Endothelial cell of hepatic sinusoid (primary cell): ENCODE measurements around the gene SLC1A2.

Source experiments
- in situ Hi-C: cut with HindIII; loops from 2 replicates; pipeline ENCODE4 v1.10.0; 2017; ENCODE audit warnings: low sequenced_read_pairs

SLC1A2 gene

DNA sequence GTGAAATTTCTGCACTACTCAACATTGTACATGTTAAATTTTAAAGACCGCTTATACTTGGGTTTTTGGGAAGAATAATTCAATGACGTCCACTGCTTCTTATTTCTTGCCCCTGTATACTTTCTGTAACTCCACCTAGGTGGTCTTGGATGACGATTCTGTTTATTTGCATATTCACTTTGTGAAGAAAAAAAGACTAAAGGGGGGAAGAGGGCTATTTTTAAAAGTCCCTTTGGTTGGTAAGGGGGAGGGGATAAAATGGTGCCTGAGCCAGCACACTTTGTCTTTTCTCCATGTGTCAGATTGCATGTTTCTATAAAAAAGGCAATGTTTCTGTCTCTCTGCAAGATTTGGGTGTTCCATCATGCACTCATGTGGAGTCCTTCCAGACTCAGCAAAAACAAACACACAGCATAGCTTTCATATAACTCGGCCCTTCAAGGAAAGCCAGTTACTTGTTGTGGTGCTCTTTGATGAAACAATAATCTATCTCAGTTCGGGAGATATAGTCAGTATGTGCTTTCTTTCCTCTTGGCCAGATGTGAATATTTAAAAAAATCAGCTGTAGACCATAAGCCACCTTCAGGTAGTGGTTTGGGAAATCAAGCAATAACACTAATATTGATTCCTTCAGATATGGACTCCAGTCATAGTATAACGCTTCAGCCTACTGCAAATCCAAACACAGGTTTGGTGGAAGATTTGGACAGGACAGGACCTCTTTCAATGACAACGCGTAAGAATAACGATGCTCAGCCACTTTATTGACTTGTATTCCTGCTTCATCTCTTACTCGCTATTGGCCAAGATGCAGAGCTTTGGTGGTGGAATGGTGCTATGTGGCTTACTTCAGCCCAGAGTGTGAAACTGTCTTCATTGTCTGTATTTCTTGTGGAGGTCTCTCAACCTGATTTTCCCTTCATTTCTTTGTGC, 211.6 kb downstream of the SLC1A2 start:
- in situ Hi-C loops = no loop called here

GRCh38 chr11:35206616-35207015, 212.7 kb downstream of the SLC1A2 start:
- in situ Hi-C loops = no loop called here

DNA sequence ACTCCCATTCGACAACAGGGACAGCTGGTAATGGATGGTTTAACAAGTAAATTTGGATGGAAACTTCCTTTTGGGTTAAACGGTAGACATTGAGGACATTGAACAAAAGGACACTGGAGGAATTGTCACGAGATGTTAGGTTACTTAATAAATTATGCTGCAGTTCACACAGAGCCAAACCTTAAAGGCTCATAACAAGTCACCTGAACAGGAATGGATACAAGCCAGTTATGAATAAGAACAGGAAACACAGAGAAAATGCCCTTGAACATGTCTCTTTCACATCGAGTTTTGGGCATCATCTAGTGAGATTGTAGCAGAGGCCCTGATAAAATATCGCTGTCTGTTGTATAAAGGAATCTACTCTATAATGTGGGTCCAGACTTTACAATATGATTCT, 214.7 kb downstream of the SLC1A2 start:
- in situ Hi-C loops = no loop called here
